ENCODE data around the gene TMCO2. TPM values are rescaled to one million over a fixed set of nuclear protein-coding genes. Genes with fewer than 3 reads are reported as not detected.

The TMCO2 gene
- total RNA-seq, 1 experiment from 2014 or later: not detected

- no peak for TF ChIP-seq CTCF (IDR thresholded peaks at IDR 0.05; ENCODE audit: unreplicated experiment)
- no peaks in the 10 kb centered on the region for H3K9me3 Mint-ChIP-seq (ENCODE audit: unreplicated experiment)
- H3K36me3 Mint-ChIP-seq (ENCODE audit: insufficient read depth, unreplicated experiment): peaks cover 75% of the 10 kb centered on the region
- DNase-seq (ENCODE audit: unreplicated experiment): no peak
- intact Hi-C loops (cut with micrococcal nuclease): no loop called here
- ChIA-PET CTCF (interaction anchor here (0.7 to 1.5 kb wide), 2 partner anchors 11 to 57 kb away, joined by 3 to 10 read pairs; no protein-coding TSS in a partner anchor), POLR2A (interaction anchor here (1.0 to 1.1 kb wide), 2 partner anchors 9 to 15 kb away, joined by 3 to 4 read pairs; no protein-coding TSS in a partner anchor)
- no peaks in the 10 kb centered on the region for H3K27me3 Mint-ChIP-seq (ENCODE audit: insufficient read depth, unreplicated experiment)
- BruUV-seq (replicated peaks): no TSS peak
- no peak overlapping the region for H3K27ac Mint-ChIP-seq (ENCODE audit: low read depth, unreplicated experiment)
- H3K4me1 Mint-ChIP-seq (ENCODE audit: insufficient read depth, unreplicated experiment): no peaks in the 10 kb centered on the region
- no peak overlapping the region for H3K4me3 Mint-ChIP-seq (ENCODE audit: unreplicated experiment)
These were observed 34.1 kb downstream of the TMCO2 start for GRCh38 chr1:40281853-40282252.

- H3K27ac Mint-ChIP-seq (ENCODE audit: low read depth, unreplicated experiment): no peak overlapping the region
- no peaks in the 10 kb centered on the region for H3K27me3 Mint-ChIP-seq (ENCODE audit: insufficient read depth, unreplicated experiment)
- ChIA-PET POLR2A (interaction anchor here (1.0 kb wide), 1 partner anchor 10 kb away, joined by 4 read pairs; no protein-coding TSS in a partner anchor), CTCF (interaction anchor here (1.3 to 1.9 kb wide), 2 partner anchors 47 to 147 kb away, joined by 6 to 7 read pairs; no protein-coding TSS in a partner anchor)
- no peak overlapping the region for H3K4me3 Mint-ChIP-seq (ENCODE audit: unreplicated experiment)
- H3K9me3 Mint-ChIP-seq (ENCODE audit: unreplicated experiment): no peaks in the 10 kb centered on the region
- DNase-seq (ENCODE audit: unreplicated experiment): no peak
- intact Hi-C loops (cut with micrococcal nuclease): no loop called here
- no peaks in the 10 kb centered on the region for H3K4me1 Mint-ChIP-seq (ENCODE audit: insufficient read depth, unreplicated experiment)
- no TSS peak for BruUV-seq (replicated peaks)
- peaks cover 86% of the 10 kb centered on the region for H3K36me3 Mint-ChIP-seq (ENCODE audit: insufficient read depth, unreplicated experiment)
- TF ChIP-seq CTCF (IDR thresholded peaks at IDR 0.05; ENCODE audit: unreplicated experiment): no peak
These were observed 43.6 kb downstream of the TMCO2 start for GRCh38 chr1:40291293-40291692.

GRCh38 chr1:40299366-40300248, 51.9 kb downstream of the TMCO2 start:
- Mint-ChIP-seq H3K9me3 (ENCODE audit: unreplicated experiment) (no peaks in the 10 kb centered on the region), H3K4me1 (ENCODE audit: insufficient read depth, unreplicated experiment) (no peaks in the 10 kb centered on the region), H3K27me3 (ENCODE audit: insufficient read depth, unreplicated experiment) (no peaks in the 10 kb centered on the region), H3K4me3 (ENCODE audit: unreplicated experiment) (no peak overlapping the region), H3K36me3 (ENCODE audit: insufficient read depth, unreplicated experiment) (peaks cover 13% of the 10 kb centered on the region), H3K27ac (ENCODE audit: low read depth, unreplicated experiment) (no peak overlapping the region)
- no TSS peak for BruUV-seq (replicated peaks)
- intact Hi-C loops (cut with micrococcal nuclease): no loop called here
- TF ChIP-seq CTCF (IDR thresholded peaks at IDR 0.05; ENCODE audit: unreplicated experiment): no peak
- ChIA-PET CTCF (no interaction called here), POLR2A (interaction anchor here (1.0 kb wide), 1 partner anchor 19 kb away, joined by 3 read pairs; no protein-coding TSS in a partner anchor)
- no peak for DNase-seq (ENCODE audit: unreplicated experiment)

- intact Hi-C loops (cut with micrococcal nuclease): no loop called here
- ChIA-PET CTCF (interaction anchor here (0.6 kb wide), 1 partner anchor 268 kb away, joined by 3 read pairs; no protein-coding TSS in a partner anchor), POLR2A (interaction anchor here (1.0 kb wide), 1 partner anchor 19 kb away, joined by 3 read pairs; no protein-coding TSS in a partner anchor)
- no peak for TF ChIP-seq CTCF (IDR thresholded peaks at IDR 0.05; ENCODE audit: unreplicated experiment)
- BruUV-seq (replicated peaks): no TSS peak
- no peaks in the 10 kb centered on the region for H3K9me3 Mint-ChIP-seq (ENCODE audit: unreplicated experiment)
- no peaks in the 10 kb centered on the region for H3K4me1 Mint-ChIP-seq (ENCODE audit: insufficient read depth, unreplicated experiment)
- peaks cover 7% of the 10 kb centered on the region for H3K36me3 Mint-ChIP-seq (ENCODE audit: insufficient read depth, unreplicated experiment)
- no peak overlapping the region for H3K4me3 Mint-ChIP-seq (ENCODE audit: unreplicated experiment)
- no peak overlapping the region for H3K27ac Mint-ChIP-seq (ENCODE audit: low read depth, unreplicated experiment)
- H3K27me3 Mint-ChIP-seq (ENCODE audit: insufficient read depth, unreplicated experiment): no peaks in the 10 kb centered on the region
- DNase-seq (ENCODE audit: unreplicated experiment): no peak
These were observed 52.5 kb downstream of the TMCO2 start for GRCh38 chr1:40300249-40300567.

Data from MCF 10A (cell line).